ENCODE data around the gene GIGYF1. TPM values are rescaled to one million over a fixed set of nuclear protein-coding genes. Genes with fewer than 3 reads are reported as not detected.

The GIGYF1 gene
- total and polyA plus RNA-seq, 2 of the 13 experiments (the other 11 are each of a cell fraction or from before 2014, with no cell fraction given) = 7.6 to 16.1 TPM

DNA sequence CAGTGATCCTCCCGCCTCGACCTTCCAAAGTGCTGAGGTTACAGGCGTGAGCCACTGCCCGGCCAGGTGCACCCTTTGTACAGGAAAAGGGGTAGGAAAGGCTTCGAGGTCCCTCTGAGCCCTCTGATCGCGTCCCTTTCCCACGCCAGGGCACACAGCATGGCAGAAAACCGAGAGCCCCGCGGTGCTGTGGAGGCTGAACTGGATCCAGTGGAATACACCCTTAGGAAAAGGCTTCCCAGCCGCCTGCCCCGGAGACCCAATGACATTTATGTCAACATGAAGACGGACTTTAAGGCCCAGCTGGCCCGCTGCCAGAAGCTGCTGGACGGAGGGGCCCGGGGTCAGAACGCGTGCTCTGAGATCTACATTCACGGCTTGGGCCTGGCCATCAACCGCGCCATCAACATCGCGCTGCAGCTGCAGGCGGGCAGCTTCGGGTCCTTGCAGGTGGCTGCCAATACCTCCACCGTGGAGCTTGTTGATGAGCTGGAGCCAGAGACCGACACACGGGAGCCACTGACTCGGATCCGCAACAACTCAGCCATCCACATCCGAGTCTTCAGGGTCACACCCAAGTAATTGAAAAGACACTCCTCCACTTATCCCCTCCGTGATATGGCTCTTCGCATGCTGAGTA is 12.7 kb upstream of the GIGYF1 start (continued):
- TF ChIP-seq REL (CRISPR knock-in tag; conservative IDR thresholded peaks at IDR 0.05) = no peak
- no peak for TF ChIP-seq ZNF138 (CRISPR knock-in tag; IDR thresholded peaks at IDR 0.05; ENCODE audit: low read depth)
- no peak for TF ChIP-seq ZNF549 (CRISPR knock-in tag; IDR thresholded peaks at IDR 0.05)
- peak; percentile 51; the same call in 1 of the 2 replicates for TF ChIP-seq NFKB2 (CRISPR knock-in tag; IDR thresholded peaks at IDR 0.05; ENCODE audit: borderline replicate concordance)
- TF ChIP-seq MAX (IDR thresholded peaks at IDR 0.05) = peak; percentile 90
- TF ChIP-seq ZNF510 (CRISPR knock-in tag; IDR thresholded peaks at IDR 0.05; ENCODE audit: low read depth) = no peak
- no peak for TF ChIP-seq ZNF678 (CRISPR knock-in tag; IDR thresholded peaks at IDR 0.05)
- no peak for TF ChIP-seq ELF3 (CRISPR knock-in tag; IDR thresholded peaks at IDR 0.05)
- TF ChIP-seq, protein P1, sequence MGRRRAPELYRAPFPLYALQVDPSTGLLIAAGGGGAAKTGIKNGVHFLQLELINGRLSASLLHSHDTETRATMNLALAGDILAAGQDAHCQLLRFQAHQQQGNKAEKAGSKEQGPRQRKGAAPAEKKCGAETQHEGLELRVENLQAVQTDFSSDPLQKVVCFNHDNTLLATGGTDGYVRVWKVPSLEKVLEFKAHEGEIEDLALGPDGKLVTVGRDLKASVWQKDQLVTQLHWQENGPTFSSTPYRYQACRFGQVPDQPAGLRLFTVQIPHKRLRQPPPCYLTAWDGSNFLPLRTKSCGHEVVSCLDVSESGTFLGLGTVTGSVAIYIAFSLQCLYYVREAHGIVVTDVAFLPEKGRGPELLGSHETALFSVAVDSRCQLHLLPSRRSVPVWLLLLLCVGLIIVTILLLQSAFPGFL (CRISPR knock-in tag; IDR thresholded peaks at IDR 0.05) = no peak
- no peak for TF ChIP-seq CHD4 (IDR thresholded peaks at IDR 0.05; ENCODE audit: borderline replicate concordance, low read length)
- peak; percentile 87; the same call in 1 of the 2 replicates for TF ChIP-seq ZNF30 (CRISPR knock-in tag; IDR thresholded peaks at IDR 0.05)
- peak; percentile 91 for TF ChIP-seq ZNF687 (CRISPR knock-in tag; IDR thresholded peaks at IDR 0.05)
- no peak for TF ChIP-seq NONO (IDR thresholded peaks at IDR 0.05)
- peak; percentile 45; the same call in 1 of the 2 replicates for TF ChIP-seq NONO (CRISPR knock-in tag; conservative IDR thresholded peaks at IDR 0.05)
- TF ChIP-seq BHLHE40 (IDR thresholded peaks at IDR 0.05; ENCODE audit: low read length) = no peak
- no peak for TF ChIP-seq ZNF792 (CRISPR knock-in tag; IDR thresholded peaks at IDR 0.05)
- TF ChIP-seq XRCC5 (optimal IDR thresholded peaks at IDR 0.05; ENCODE audit: low read length) = no peak
- TF ChIP-seq, protein P2, sequence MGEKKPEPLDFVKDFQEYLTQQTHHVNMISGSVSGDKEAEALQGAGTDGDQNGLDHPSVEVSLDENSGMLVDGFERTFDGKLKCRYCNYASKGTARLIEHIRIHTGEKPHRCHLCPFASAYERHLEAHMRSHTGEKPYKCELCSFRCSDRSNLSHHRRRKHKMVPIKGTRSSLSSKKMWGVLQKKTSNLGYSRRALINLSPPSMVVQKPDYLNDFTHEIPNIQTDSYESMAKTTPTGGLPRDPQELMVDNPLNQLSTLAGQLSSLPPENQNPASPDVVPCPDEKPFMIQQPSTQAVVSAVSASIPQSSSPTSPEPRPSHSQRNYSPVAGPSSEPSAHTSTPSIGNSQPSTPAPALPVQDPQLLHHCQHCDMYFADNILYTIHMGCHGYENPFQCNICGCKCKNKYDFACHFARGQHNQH (CRISPR knock-in tag; IDR thresholded peaks at IDR 0.05) = no peak
- TF ChIP-seq ZKSCAN5 (CRISPR knock-in tag; IDR thresholded peaks at IDR 0.05) = no peak
- no peak for TF ChIP-seq NFE2L2 (IDR thresholded peaks at IDR 0.05; ENCODE audit: low read length)
- TF ChIP-seq ZNF775 (CRISPR knock-in tag; IDR thresholded peaks at IDR 0.05; ENCODE audit: borderline replicate concordance) = no peak
- no peak for TF ChIP-seq NR2F2 (IDR thresholded peaks at IDR 0.05; ENCODE audit: borderline replicate concordance, low read depth)
- TF ChIP-seq EP300 (IDR thresholded peaks at IDR 0.05; ENCODE audit: low read depth in 2 of 2, low read length in 2 of 2) = no peak
- TF ChIP-seq EP300 (CRISPR knock-in tag; IDR thresholded peaks at IDR 0.05; ENCODE audit: borderline replicate concordance) = no peak
- no peak for TF ChIP-seq ZSCAN9 (CRISPR knock-in tag; IDR thresholded peaks at IDR 0.05; ENCODE audit: borderline replicate concordance)
- no peak for TF ChIP-seq TEAD2 (CRISPR knock-in tag; IDR thresholded peaks at IDR 0.05)

All from HepG2 (cell line).